Smooth muscle cell (in vitro differentiated cells): Measurements from ENCODE around the gene DISP3. TPM values are rescaled to one million over a fixed set of nuclear protein-coding genes. Genes with fewer than 3 reads are reported as not detected.

Experiments
- DNase-seq: peaks from one replicate; lab custom pipeline; 2025; ENCODE audit not compliant: unreplicated experiment; lab: John Stamatoyannopoulos, UW
- H2AFZ ChIP-seq: fragments of 200-600 bp; sonication (generic); 2 replicates; pipeline ENCODE4 v1.6.0; 2016; ENCODE audit warnings: antibody characterized with exemption, low read depth, mild to moderate bottlenecking
- H3F3A ChIP-seq: fragments of 200-600 bp; sonication (generic); 2 replicates; pipeline ENCODE4 v1.6.0; 2017; ENCODE audit warnings: antibody characterized with exemption, low read depth
- H3K27ac ChIP-seq: fragments of 200-600 bp; sonication (generic); 2 replicates; pipeline ENCODE4 v1.5.1; 2016; ENCODE audit warnings: low read depth, mild to moderate bottlenecking
- H3K27me3 ChIP-seq: fragments of 200-600 bp; sonication (generic); 2 replicates; pipeline ENCODE4 v1.6.1; 2016; ENCODE audit warnings: low read depth, mild to moderate bottlenecking
- H3K36me3 ChIP-seq: fragments of 200-600 bp; sonication (generic); 2 replicates; pipeline ENCODE4 v1.5.1; 2016; ENCODE audit warnings: low read depth
- H3K4me1 ChIP-seq: fragments of 200-600 bp; sonication (generic); 2 replicates; pipeline ENCODE4 v1.5.1; 2016; ENCODE audit warnings: low read depth
- H3K4me2 ChIP-seq: fragments of 200-600 bp; sonication (generic); 2 replicates; pipeline ENCODE4 v1.6.0; 2016; ENCODE audit warnings: mild to moderate bottlenecking
- H3K4me3 ChIP-seq: fragments of 200-600 bp; sonication (generic); 2 replicates; pipeline ENCODE4 v1.5.1; 2016; ENCODE audit warnings: mild to moderate bottlenecking
- H3K79me2 ChIP-seq: fragments of 200-600 bp; sonication (generic); 2 replicates; pipeline ENCODE4 v1.6.0; 2016; ENCODE audit warnings: low read depth, mild to moderate bottlenecking
- H3K9ac ChIP-seq: fragments of 200-600 bp; sonication (generic); 2 replicates; pipeline ENCODE4 v1.6.0; 2016; ENCODE audit warnings: low read depth
- H3K9me3 ChIP-seq: fragments of 200-600 bp; sonication (generic); replicated peaks from 2 replicates; pipeline ENCODE4 v1.5.1; 2016; ENCODE audit warnings: low read depth
- H4K20me1 ChIP-seq: fragments of 200-600 bp; sonication (generic); 2 replicates; pipeline ENCODE4 v1.6.0; 2016; ENCODE audit warnings: low read depth
- WGBS: methylation state at CpG from one replicate; pipeline ENCODE4 v1.1.7; 2016; ENCODE audit warnings: low lambda C conversion rate; 5-methylcytosine and 5-hydroxymethylcytosine counted together
- polyA plus RNA-seq: library from polyadenylated mRNA; unstranded; fragments of >200 nt; fragmentation: Nextera tagmentation; extraction: Ambion mirVana; gene quantifications from 2 replicates; pipeline ENCODE4 v1.2.1, GENCODE V29; 2016
- total RNA-seq: library from RNA; depleted of rRNA; stranded (reverse); fragments of >200 nt; gene quantifications from 2 replicates; pipeline ENCODE4 v1.2.3, GENCODE V29; 2014
- TF ChIP-seq, protein P1 (sequence below): fragments of 200-600 bp; sonication (generic); IDR thresholded peaks from 2 replicates; pipeline ENCODE4 v1.5.1; 2017; ENCODE audit warnings: borderline replicate concordance, mild to moderate bottlenecking, antibody characterized with exemption; ENCODE audit not compliant: insufficient read depth, poor library complexity, severe bottlenecking

Gene DISP3
- total and polyA plus RNA-seq, 2 experiments from 2014 or later: 0.17 TPM; not detected in 1

DNA sequence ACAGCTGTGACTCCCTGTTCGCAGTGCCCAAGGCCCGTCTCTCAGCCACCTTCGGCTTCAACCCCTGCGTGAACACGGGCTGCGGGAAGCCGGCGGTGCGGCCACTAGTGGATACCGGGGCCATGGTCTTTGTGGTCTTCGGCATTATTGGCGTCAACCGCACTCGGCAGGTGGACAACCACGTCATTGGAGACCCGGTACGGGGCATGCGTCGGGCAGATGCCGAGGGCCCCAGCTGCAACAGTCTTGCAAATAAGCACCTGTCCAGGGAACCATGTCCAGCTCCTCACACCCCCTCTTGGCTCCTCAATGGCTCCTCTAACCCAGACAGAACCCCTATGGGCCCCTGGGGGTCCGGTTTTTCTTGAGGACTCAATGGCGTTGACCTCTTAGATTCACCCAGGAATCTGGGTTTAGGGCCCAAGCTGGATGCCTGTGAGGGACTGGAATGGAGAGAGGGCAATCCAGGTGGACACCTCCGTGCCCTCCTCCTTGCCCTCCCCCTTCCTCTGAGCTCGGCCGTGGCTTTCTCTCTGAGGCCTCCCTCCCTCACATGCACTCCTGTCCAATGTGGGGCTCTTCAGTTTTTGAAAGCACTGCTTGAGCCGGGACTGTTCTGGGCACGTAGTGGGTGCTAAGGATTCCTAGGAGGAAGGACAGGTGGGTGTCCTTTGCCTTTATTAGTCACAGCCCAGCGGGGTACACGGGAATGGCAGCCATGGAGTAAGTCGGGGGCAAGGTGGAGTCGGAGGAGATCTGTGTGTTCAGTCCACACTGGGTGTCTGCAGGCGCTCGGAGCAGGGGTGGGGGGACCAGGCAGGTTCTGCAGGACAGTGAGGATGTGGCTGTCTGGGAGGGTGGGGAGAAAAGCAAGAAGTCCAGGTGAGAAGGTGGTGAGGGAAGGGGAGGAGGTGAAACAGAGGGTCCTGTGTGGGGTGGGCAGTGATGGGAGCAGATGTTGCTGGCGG lies 51.1 kb downstream of the DISP3 start:
- DNase-seq: no peak
- H3K4me3 ChIP-seq: no peak overlapping the region
- no peaks in the 10 kb centered on the region for H3K79me2 ChIP-seq
- H3K27me3 ChIP-seq: no peaks in the 10 kb centered on the region
- H3K4me2 ChIP-seq: no peak overlapping the region
- no peaks in the 10 kb centered on the region for H4K20me1 ChIP-seq
- H3F3A ChIP-seq: no peaks in the 10 kb centered on the region
- H3K9ac ChIP-seq: no peak overlapping the region
- H3K36me3 ChIP-seq: no peaks in the 10 kb centered on the region
- TF ChIP-seq, protein P1, sequence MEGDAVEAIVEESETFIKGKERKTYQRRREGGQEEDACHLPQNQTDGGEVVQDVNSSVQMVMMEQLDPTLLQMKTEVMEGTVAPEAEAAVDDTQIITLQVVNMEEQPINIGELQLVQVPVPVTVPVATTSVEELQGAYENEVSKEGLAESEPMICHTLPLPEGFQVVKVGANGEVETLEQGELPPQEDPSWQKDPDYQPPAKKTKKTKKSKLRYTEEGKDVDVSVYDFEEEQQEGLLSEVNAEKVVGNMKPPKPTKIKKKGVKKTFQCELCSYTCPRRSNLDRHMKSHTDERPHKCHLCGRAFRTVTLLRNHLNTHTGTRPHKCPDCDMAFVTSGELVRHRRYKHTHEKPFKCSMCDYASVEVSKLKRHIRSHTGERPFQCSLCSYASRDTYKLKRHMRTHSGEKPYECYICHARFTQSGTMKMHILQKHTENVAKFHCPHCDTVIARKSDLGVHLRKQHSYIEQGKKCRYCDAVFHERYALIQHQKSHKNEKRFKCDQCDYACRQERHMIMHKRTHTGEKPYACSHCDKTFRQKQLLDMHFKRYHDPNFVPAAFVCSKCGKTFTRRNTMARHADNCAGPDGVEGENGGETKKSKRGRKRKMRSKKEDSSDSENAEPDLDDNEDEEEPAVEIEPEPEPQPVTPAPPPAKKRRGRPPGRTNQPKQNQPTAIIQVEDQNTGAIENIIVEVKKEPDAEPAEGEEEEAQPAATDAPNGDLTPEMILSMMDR: no peak
- 91% methylated on average over 33 of the region's 34 CpGs for WGBS
- no peaks in the 10 kb centered on the region for H3K4me1 ChIP-seq
- no peaks in the 10 kb centered on the region for H3K9me3 ChIP-seq
- H3K27ac ChIP-seq: no peak overlapping the region
- no peak overlapping the region for H2AFZ ChIP-seq

- Histone ChIP-seq H3K27me3 (no peaks in the 10 kb centered on the region), H3F3A (no peaks in the 10 kb centered on the region), H3K9ac (no peak overlapping the region), H3K36me3 (no peaks in the 10 kb centered on the region), H3K79me2 (no peaks in the 10 kb centered on the region), H3K9me3 (no peaks in the 10 kb centered on the region), H3K4me2 (no peak overlapping the region), H3K4me3 (no peak overlapping the region), H3K27ac (no peak overlapping the region), H4K20me1 (no peaks in the 10 kb centered on the region), H2AFZ (no peak overlapping the region), H3K4me1 (no peaks in the 10 kb centered on the region)
- DNase-seq: no peak
- TF ChIP-seq, protein P1: no peak
- WGBS: 90% methylated on average over 13 of the region's 15 CpGs
These were observed 51.9 kb downstream of the DISP3 start for GRCh38 chr1:11530731-11531311.

DNA sequence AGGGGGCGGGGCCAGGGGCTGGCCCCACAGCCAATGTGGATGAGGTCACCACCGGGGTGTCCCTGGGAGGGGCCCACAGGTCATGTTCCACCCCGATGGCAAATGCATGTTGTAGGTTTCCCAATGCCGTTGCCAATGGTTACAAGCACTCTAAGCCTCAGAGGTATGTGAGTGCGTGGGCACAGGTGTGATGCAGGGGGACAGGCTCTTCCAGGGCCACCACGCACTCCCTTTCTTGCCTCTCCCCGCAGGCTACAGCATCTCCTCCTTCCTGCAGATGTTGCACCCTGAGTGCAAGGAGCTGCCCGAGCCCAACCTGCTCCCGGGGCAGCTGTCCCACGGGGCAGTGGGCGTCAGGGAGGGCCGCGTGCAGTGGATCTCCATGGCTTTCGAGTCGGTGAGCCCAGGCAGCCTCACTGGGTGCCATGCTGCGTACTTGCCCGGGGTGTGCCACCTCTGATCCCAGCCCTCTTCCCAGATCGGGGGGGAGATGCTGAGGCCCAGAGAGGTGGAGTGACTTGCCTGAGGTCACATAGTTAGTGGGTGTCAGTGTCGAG lies 52.4 kb downstream of the DISP3 start:
- H3K9ac ChIP-seq: no peak overlapping the region
- no peaks in the 10 kb centered on the region for H3F3A ChIP-seq
- H4K20me1 ChIP-seq: no peaks in the 10 kb centered on the region
- no peak overlapping the region for H2AFZ ChIP-seq
- H3K4me1 ChIP-seq: no peaks in the 10 kb centered on the region
- H3K27ac ChIP-seq: no peak overlapping the region
- no peaks in the 10 kb centered on the region for H3K79me2 ChIP-seq
- TF ChIP-seq, protein P1: no peak
- 87% methylated on average over 19 of the region's 19 CpGs for WGBS
- DNase-seq: no peak
- no peaks in the 10 kb centered on the region for H3K9me3 ChIP-seq
- H3K4me3 ChIP-seq: no peak overlapping the region
- no peaks in the 10 kb centered on the region for H3K36me3 ChIP-seq
- H3K4me2 ChIP-seq: no peak overlapping the region
- no peaks in the 10 kb centered on the region for H3K27me3 ChIP-seq
